Spleen (tissue), 7 donors: ENCODE measurements around the gene TSC22D2.

ENCODE experiments used
- POLR2A ChIP-seq, 3 donors: fragments of 450-650 bp; IDR thresholded peaks; one replicate each; pipeline ENCODE4 v1.5.1; 2017; ENCODE audit warnings: antibody characterized with exemption in 3 of 3, mild to moderate bottlenecking in 1 of 3
- POLR2AphosphoS5 ChIP-seq, 3 donors: sonication (generic); formaldehyde crosslinking; IDR thresholded peaks; one replicate each; pipeline ENCODE4 v1.5.1; 2017; ENCODE audit warnings: antibody characterized with exemption in 3 of 3
- TF ChIP-seq, protein P1 (sequence below), 11 experiments: fragments of 200-600 bp in 7 of 11; fragments of 450-650 bp in 4 of 11; sonication (generic) in 4 of 11; IDR thresholded peaks in 8 of 11; conservative IDR thresholded peaks in 3 of 11; 1 replicate in 7 of 11; 2 replicates in 4 of 11; pipeline versions ENCODE4 v1.4.0 to v1.8.0; 2016 to 2021; ENCODE audit warnings: antibody characterized with exemption in 11 of 11, inconsistent platforms in 4 of 11, mild to moderate bottlenecking in 1 of 11
- donor health status: DM: no; HTN: no; CAD: no; lungs with moderate emphysema.
- donor health status: DM: no; HTN: no; CAD: no.
- donor health status: DM: no; HTN: no; CAD: no.

DNA sequence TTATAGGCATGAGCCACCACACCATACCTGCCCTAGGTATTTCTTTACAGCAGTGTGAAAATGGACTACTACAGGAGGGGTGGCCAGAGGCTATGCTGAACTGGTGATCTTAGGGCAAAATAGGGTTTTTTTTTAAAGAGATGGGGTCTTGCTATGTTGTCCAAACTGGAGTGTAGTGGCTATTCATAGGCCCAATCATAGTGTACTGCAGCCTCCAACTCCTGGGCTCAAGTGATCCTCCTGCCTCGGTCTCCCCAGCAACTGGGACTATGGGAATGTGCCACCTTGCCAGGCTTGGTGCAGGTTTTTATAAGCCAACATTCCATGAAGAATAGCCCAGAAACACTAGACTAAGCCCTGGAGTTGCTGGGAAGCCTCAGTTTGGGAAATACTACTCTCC lies 28.6 kb upstream of the TSC22D2 start:
- TF ChIP-seq, protein P1, sequence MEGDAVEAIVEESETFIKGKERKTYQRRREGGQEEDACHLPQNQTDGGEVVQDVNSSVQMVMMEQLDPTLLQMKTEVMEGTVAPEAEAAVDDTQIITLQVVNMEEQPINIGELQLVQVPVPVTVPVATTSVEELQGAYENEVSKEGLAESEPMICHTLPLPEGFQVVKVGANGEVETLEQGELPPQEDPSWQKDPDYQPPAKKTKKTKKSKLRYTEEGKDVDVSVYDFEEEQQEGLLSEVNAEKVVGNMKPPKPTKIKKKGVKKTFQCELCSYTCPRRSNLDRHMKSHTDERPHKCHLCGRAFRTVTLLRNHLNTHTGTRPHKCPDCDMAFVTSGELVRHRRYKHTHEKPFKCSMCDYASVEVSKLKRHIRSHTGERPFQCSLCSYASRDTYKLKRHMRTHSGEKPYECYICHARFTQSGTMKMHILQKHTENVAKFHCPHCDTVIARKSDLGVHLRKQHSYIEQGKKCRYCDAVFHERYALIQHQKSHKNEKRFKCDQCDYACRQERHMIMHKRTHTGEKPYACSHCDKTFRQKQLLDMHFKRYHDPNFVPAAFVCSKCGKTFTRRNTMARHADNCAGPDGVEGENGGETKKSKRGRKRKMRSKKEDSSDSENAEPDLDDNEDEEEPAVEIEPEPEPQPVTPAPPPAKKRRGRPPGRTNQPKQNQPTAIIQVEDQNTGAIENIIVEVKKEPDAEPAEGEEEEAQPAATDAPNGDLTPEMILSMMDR (IDR thresholded peaks at IDR 0.05 in 8 of 11, conservative IDR thresholded peaks at IDR 0.05 in 3 of 11), result no peak
- TF ChIP-seq POLR2A (IDR thresholded peaks at IDR 0.05), result no peak
- no peak for TF ChIP-seq POLR2AphosphoS5 (IDR thresholded peaks at IDR 0.05)
